G401 (cell line): ENCODE data around the gene APOL3. TPM values are rescaled to one million over a fixed set of nuclear protein-coding genes. Genes with fewer than 3 reads are reported as not detected.
"Not testable (repeated sequence)": the region's sequence is repeated elsewhere in the genome, so short reads cannot be mapped to it uniquely, and the experiment has no call there.

Source experiments
- DNase-seq: peaks from one replicate; pipeline ENCODE4 v3.0.0-alpha.2; 2015; ENCODE audit warnings: low spot score
- in situ Hi-C: cut with HindIII; loops from 2 replicates; pipeline ENCODE4 v1.10.0; 2016; ENCODE audit warnings: low sequenced_read_pairs, mixed read lengths
- total RNA-seq: library from RNA; depleted of rRNA; stranded (reverse); fragments of >200 nt; shearing (Covaris generic); gene quantifications from 2 replicates; pipeline ENCODE4 v1.2.3, GENCODE V29; 2014

The APOL3 gene
- total RNA-seq, 1 experiment from 2014 or later: not detected

- in situ Hi-C loops: no loop called here
- peak; percentile 67 for DNase-seq
These were observed 43.5 kb downstream of the APOL3 start for GRCh38 chr22:36117053-36117554.

GRCh38 chr22:36116127-36116526, 44.4 kb downstream of the APOL3 start:
- peak; percentile 16 for DNase-seq
- in situ Hi-C loops: no loop called here

- in situ Hi-C loops: no loop called here
- no peak for DNase-seq
These were observed 47.4 kb downstream of the APOL3 start for GRCh38 chr22:36113121-36113520.

- DNase-seq: no peak
- in situ Hi-C loops: no loop called here
These were observed 49.2 kb downstream of the APOL3 start for GRCh38 chr22:36111316-36111715.

- peak; percentile 17 for DNase-seq
- in situ Hi-C loops: no loop called here
These were observed 50.2 kb downstream of the APOL3 start for GRCh38 chr22:36110306-36110881.

- in situ Hi-C loops: no loop called here
- DNase-seq: no peak
These were observed 53.1 kb downstream of the APOL3 start for GRCh38 chr22:36107436-36107835.

GRCh38 chr22:36106910-36107309, 53.6 kb downstream of the APOL3 start:
- in situ Hi-C loops: no loop called here
- no peak for DNase-seq

GRCh38 chr22:36104988-36105387, 55.6 kb downstream of the APOL3 start:
- in situ Hi-C loops: no loop called here
- no peak for DNase-seq

- in situ Hi-C loops: no loop called here
- no peak for DNase-seq
These were observed 56.1 kb downstream of the APOL3 start for GRCh38 chr22:36104435-36104834.

GRCh38 chr22:36103891-36104290, 56.7 kb downstream of the APOL3 start:
- DNase-seq: no peak
- in situ Hi-C loops: no loop called here

GRCh38 chr22:36102995-36103394, 57.6 kb downstream of the APOL3 start:
- in situ Hi-C loops: no loop called here
- no peak for DNase-seq

GRCh38 chr22:36101756-36102155, 58.8 kb downstream of the APOL3 start:
- DNase-seq: no peak
- in situ Hi-C loops: no loop called here

GRCh38 chr22:36100908-36101307, 59.6 kb downstream of the APOL3 start:
- DNase-seq, in situ Hi-C loops: not testable (repeated sequence)

GRCh38 chr22:36100134-36100824, 60.3 kb downstream of the APOL3 start:
- in situ Hi-C loops: no loop called here
- DNase-seq: no peak

- DNase-seq, in situ Hi-C loops: not testable (repeated sequence)
These were observed 61.0 kb downstream of the APOL3 start for GRCh38 chr22:36099561-36099960.

- no peak for DNase-seq
- in situ Hi-C loops: no loop called here
These were observed 62.7 kb downstream of the APOL3 start for GRCh38 chr22:36097880-36098279.

- in situ Hi-C loops, DNase-seq: not testable (repeated sequence)
These were observed 69.8 kb downstream of the APOL3 start for GRCh38 chr22:36090772-36091171.
